ENCODE measurements around the gene SELL.
"Not testable (repeated sequence)": the region's sequence is repeated elsewhere in the genome, so short reads cannot be mapped to it uniquely, and the experiment has no call there.

Gene SELL

DNA sequence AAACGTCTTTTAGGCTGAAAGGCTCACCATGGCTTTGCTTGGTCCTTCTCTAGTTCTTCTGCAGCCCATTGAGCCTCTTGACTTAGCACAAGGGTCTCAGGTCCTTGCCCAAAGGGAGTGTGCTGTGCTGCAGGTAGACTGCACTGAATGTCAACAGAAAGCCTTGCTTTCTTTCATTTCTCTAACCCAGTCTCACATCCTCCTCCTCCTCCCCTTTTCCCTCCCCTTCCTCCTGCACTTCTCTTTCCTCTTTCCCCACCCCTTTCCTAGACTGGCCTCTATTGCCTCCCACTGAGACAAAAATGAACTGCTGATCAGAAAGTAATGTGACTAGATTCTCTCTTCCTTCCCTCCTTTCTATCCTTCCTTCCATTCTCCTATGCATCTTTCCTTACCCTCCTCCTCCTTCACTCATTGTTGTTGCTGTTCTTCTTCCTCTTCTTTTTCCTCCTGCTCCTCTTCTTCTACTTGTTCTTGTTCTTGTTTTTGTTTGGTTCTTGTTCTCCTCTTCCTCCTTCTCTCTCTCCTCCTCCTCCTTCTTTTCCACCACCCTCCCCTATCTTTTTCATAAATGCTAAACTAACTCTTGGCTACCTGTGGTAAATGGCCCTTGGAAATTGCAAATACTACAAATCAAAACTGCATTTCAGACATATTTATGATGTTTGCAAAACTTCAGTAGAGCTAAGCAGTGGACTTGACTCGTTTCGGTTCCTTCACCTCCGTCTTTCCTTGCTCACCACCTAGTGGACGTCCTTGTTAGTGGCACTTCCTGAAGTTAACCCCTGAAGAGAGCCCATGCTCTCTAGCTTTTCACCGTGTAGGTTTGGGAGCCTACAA is at the start of gene SELL:
Gene SELL (minus strand): TSS at position 152 of the 840 bp plus-strand sequence. CDS start 122 bp downstream, at position 30.
- FAIRE-seq = peak; percentile 94

DNA sequence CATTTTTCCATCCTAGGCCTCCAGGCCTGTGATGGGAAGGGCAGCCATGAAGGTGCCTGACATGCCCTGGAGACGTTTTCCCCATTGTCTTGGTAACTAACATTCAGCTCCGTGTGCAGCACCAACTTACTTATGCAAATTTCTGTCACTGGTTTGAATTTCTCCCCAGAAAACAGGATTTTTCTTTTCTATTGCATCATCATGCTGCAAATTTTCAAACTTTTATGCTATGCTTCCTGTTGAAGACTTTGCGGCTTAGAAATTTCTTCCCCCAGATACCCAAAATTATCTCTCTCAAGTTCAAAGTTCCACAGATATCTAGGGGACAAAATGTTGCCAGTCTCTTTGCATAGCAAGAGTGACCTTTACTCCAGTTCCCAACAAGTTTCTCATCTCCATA is 47.6 kb upstream of the SELL start:
- FAIRE-seq = no peak

DNA sequence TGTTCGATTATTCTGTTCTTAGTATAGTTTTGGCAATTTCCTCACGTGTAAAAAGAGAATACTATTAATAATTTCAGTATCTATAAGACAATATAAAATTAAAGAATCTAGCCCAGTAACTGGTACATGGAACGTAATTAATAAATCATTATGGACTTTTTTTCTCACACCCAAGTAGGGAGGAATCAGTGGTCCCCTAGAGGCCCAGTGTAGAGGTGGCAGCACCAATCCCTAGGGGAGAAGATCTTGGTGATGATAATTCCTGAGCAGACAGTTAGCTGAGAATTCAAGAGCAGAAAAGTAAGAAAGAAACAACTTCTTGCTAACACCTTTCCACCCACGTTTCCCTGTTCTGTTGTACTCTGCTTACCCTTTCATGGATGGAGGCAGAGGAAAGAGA is 42.1 kb upstream of the SELL start:
- no peak for FAIRE-seq

DNA sequence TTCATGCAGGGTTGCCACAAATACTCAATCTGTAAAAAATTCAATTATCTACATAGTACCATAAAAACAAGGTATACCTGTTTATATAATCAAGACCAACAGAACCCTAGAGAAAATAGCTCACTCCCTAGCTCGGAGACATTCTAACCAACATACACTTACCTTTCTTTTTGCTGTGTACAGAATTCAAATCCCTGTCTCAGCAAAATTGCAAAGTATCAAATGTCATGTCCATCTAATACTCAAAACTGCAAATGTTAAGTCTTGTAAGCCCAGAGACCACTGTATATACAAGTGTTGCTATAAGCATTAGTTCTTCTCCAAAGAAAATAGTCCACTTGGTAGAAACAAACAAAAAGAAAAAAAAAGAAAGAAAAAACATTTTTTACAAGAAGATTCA is 38.6 kb upstream of the SELL start:
- FAIRE-seq = no peak

DNA sequence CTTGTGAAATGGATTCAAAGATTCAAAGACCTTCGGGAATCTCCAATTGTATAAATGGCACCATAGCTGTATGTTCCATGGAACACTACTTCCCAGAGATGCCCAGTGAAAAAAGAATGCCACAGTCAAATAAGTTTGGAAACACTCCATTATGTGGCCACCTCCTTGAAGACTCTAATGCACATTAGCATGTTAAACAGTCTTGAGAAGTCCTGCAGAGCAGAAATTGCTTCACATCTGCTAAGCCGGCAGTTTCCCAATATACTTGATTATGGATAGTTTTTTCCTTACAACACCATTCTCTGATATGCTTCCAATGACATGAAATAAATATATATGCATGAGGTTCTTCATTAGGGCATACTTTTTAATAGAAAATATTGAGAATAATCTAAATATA is 35.1 kb upstream of the SELL start:
- FAIRE-seq = no peak

DNA sequence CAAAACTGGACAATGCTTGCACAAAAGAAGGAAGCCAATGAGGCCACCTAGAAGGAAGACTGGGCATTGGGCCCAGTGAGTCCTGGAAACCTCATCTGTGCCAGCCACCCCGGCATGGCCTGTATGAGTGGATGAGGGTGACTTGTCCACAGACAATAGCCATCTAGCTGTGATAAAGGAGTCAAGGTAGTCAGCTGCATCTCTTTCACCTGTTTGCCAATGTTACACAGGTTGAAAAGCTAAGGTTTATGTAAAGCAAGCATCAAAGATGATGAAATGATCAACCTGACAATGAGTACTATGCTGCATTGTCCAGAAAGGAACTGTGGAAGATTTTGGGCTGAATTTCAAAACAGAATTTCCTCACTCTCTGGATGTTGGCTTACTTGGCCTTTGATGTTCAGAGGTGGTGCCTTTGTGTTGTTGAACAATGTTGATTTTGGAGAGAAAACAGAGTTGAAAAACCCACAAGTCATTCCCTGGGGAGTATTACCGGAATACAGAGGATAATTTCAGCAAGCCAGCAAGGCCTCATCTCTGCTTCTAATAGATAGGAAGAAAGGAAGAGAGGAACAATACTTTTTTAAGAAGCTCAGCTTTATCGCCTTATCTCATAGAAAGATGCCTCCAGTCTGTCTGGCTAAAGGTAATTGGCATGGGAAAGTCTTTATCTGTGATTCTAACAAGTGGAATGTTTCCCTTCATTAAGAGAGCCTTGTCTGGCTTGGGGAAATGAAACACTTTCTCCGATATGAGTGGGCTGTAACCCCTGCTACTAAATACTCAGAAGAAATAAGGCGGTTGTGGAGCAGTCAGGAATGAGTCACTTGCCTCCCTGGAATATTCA is 33.8 kb upstream of the SELL start:
- no peak for FAIRE-seq

DNA sequence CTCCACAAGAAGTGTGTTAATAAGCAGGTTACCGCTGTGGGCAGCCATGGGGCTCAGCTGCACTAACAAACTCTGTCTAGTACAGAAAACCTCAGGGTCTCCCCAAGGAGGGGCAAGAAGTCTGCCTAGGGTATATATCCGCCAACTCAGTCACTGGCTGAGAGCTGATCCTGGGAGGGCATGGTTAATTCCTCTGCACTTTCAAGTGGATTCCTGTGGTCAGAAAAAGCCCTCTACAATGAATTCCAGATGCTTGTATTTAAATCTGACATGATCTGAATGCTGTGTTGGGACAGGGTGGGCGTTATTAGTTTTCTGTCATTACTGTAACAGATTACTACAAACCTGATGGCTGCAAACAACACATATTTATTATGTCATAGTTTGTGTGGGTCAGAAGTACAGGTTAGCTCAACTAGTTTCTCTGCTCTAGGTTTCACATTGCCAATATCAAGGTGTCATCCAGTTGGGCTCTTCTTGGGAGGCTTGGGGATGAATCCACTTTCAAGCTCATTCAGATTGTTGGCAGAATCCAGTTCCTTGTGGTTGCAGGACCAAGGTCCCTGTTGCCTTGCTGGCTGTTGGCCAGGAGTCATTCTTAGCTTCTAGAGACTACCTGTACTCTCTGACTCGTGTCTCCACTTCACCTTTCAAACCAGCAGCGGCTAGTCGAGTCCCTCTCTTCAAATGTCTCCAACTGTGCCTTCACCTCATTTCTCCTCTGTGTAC is 30.4 kb upstream of the SELL start:
- FAIRE-seq = no peak

DNA sequence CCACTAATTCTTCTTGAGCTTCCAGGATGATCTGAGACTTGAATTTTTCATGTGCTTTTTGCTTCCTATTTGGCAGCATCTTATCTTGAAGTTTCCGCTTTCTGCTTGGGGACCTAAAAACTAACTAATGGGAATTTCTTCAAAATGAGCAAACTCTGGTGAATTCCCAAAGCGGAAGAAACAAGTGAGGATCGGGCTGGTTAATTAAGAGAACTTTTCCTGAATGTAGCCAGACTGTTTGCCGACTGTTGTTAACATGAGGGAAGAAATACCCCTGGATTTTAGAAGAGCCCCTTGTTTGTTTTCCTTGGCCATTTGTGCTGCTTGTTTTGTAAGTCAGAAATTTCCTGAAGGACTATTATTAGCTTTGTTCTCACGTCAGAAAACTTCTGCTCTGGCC is 28.6 kb upstream of the SELL start:
- FAIRE-seq = no peak

DNA sequence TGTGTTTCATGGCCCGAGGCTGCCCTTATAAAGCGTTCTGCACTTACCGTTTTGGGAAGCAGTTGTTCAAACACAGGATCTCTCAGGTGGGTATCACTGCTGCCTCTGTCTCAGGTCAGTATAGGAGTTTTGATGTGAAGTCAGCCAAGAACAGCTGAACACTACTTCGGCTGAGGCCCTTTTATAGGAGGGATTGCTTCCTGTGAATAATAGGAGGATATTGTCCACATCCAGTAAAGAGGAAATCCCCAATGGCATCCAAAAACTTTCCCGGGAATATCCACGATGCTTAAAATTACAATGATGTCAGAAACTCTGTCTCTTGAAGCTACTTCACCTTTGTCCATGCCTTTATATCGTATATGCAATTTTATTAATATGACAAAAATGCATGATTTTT is 22.5 kb upstream of the SELL start, which contains the start of gene SELE:
Gene SELE (minus strand): TSS at position 156 of the 400 bp plus-strand sequence. CDS start 467 bp downstream, outside the sequence.
- FAIRE-seq = no peak

DNA sequence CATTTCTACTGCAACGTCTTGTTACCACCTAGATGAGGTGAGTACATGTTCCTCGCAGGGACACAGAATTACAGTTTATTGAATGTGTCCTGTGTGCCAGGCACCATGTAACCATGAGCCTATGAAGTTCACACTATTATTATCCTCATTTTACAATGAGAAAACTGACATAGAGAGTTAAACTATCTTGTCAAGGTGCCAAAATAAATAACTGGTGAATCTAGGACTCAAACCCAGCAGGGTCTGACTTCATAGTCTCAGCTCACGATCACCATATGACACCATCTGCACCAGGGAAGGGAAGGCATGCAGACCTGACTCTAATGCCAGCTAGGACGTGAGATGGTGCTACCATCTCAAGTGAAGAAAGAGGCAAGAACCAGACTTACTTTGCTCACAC is 20.0 kb upstream of the SELL start:
- FAIRE-seq = no peak

DNA sequence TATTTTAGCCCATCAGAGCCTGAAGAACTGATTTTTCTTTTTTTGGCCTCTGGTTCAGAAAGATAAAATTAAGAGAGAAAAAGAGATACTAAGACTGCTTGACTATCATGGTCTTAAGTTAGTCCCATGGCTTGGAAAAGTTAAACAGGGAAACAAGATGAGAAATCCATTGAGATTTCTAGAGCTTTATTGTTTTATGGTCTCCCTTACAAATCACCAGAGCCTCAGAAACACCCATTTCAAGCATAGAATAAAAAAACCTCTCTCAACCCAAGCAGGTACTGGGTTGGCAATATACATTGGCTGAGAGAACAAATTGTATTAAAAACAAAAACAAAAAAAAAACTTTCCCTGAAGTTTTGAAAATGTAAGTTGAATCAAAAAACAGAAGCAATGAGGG is 18.6 kb upstream of the SELL start:
- FAIRE-seq = no peak

DNA sequence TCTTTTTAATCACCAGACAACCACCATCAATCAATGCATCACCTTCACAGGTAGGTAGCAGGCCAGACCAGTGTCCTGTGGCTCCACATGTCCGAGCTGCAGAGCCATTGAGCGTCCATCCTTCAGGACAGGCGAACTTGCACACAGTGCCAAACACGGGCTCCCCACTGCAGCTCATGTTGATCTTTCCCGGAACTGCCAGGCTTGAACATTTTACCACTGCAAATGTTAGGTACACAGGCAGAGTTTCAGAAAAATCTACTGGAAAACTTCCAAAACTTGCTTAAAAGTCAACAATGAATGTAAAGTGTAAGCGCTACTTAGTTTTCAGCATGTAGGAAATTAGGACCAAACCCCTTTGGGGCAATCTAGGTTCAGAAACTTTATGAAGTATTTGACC is 15.9 kb upstream of the SELL start:
- no peak for FAIRE-seq

DNA sequence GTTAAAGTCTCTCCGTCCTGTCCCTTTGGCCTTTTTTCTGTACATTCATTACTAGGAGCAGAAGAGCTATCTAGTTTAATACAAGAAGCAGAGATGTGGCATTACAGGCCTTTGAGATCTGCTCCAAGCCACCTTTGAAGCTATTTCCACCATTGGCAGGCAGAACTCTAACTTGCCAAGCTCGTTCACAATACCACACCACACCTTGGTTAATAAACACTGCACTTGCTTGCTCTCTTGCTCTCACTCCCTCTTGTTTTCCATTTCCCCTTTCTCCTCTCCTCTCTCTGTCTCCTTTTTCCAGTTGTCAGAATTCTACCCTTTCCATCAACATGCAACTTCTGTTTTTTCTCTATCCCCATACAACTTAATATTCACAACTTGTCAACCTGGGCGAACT is 15.4 kb upstream of the SELL start:
- no peak for FAIRE-seq

DNA sequence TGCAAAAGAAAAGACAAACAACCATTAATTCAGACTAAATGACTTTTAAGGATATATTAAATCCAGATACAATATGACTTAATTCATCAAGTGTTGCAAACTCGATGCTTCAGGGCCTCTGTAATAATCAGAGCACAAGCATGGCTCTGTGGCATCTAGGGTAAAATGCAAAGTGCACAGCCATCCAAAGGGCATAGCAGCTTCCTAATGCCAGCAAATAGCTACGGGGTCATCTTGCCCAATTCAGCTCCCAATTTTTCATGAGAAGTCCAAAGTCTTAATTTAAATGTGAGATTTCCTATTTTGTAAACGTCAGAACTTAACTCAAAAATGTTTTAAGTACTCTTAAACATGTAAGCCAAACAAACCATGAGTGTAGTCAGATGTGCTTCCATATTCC is 14.5 kb upstream of the SELL start:
- FAIRE-seq = no peak

DNA sequence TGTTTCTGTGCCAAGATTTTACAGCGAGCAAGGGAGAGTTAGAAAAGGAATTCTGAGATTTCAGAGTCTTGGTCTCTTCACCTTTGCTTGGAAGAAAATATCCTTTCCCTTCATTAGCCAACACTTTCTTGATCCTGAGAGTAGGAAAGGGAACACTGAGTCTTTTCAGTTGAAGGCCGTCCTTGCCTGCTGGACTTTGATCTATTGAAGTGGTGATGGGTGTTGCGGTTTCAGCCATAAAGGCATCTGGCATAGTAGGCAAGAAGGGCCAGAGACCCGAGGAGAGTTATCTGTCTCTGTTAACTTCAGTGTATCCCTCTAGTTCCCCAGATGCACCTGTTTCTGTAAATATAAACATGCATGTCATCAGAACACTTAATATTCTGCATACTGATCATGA is 12.7 kb upstream of the SELL start:
- FAIRE-seq = no peak

DNA sequence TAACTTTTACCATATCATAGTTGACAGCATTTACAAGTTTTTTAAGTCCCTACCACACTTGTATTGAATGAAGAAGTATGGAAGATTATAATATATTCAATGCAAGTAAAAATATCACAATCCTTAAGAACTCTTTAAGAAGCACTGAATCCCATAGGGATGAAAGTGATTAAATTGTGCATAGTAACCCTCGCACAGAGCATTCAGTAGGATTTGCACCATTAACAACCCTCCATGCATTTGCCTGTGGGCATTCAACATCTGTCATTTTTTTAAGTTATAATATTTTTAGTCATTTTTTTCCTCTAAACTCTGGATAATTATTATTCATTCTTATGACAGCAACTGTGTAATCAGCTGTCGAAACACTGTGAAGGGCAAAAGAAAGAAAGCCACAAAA is 12.3 kb upstream of the SELL start:
- no peak for FAIRE-seq

DNA sequence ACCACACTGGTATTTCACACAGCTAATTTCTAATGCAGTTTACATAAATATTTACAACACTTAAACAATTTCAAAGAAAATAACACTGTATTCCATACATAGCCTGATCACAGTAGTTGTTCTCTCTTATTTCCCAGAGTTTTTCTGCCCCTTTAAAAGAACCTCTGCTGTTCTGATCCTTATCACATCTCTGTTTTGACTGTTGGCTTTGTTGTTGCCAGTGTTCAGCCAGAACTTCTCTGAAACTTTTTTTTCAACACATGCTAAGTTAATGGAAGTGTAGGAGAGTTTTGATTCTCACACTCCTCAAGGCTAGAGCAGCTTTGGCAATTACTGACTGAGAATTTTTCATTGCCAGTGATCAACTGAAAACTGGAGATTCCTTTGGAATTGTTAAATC is 11.4 kb upstream of the SELL start:
- FAIRE-seq = no peak

DNA sequence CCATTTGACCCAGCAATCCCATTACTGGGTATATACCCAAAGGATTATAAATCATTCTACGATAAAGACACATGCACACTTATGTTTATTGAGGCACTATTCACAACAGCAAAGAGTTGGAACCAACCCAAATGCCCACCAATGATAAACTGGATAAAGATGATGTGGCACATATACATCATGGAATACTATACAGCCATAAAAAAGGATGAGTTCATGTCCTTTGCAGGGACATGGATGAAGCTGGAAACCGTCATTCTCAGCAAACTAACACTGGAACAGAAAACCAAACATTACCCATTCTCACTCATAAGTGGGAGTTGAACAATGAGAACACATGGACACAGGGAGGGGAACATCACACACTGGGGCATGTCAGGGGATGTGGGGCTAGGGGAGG is 3.7 kb upstream of the SELL start:
- not testable (repeated sequence) for FAIRE-seq

DNA sequence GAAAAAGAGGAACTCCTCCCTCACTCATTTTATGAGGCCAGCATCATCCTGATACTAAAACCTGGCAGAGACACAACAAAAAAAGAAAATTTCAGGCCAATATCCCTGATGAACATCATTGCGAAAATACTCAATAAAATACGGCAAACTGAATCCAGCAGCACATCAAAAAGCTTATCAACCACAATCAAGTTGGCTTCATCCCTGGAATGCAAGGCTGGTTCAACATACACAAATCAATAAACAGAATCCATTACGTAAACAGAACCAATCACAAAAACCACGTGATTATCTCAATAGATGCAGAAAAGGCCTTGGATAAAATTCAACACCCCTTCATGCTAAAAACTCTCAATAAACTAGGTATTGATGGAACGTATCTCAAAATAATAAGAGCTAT is 1.7 kb upstream of the SELL start:
- FAIRE-seq = not testable (repeated sequence)

DNA sequence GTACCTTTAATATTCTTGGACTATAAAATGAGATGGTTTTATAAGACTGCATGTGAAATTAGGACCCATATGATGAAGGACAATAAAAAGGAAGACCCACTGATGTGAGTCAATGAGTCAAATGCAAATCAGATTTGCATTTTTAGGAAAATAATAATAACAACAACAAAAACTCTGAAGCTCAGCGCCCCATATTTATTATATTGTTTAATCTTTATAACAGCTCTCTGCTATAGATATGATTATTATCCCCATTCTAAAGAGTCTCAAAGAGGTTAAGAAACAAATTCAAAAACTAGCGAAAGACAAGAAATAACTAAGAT is 850 bp upstream of the SELL start:
- FAIRE-seq = no peak

DNA sequence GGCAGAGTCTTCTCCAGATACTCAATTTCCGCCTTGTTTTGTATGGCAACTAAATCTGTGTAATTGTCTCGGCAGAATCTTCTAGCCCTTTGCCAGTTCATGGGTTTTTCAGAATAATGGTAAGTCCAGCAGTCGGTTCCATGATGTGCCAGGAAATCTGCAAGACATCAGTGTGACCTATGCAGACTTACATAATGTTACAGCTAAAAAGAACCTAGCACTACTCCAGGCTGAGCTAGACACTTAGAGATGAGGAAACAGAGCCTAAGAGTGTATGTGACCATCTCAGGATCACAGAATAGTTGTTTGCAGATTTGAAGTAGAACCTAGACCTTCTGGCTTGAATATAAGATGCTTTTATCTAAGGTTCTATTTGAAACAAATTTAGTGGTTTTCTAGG is 2.8 kb downstream of the SELL start:
- FAIRE-seq = no peak

DNA sequence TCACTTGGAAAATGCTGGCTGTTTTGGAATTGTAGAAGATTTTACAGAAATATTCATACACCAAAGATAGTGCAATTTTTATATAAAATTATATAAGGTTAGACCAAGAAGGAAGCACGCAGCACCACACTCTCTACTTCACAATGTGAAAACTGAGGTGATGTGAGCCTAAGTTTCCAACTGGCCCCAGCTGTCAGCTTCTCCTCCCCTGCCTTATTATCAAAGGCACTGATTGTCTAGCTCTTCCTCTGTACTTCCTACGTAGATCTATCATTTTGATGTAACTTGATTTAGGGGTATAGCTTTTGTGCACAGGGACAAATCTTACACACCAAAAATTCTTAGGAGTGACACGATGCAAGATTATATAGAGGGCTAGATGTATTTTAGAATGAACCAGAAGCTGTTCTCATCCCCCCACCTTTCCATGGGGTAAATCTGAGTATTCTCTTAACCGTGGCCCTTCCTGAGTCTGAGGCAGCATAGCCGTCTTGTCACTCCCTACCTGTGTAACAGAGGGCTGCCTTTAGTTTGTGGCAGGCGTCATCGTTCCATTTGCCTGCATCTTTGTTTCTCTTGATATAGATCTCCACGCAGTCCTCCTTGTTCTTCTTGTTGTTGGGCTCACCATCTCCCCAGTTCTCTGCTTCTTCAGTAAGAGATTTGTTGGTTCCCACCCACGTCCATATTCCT is 3.4 kb downstream of the SELL start:
- FAIRE-seq = no peak

DNA sequence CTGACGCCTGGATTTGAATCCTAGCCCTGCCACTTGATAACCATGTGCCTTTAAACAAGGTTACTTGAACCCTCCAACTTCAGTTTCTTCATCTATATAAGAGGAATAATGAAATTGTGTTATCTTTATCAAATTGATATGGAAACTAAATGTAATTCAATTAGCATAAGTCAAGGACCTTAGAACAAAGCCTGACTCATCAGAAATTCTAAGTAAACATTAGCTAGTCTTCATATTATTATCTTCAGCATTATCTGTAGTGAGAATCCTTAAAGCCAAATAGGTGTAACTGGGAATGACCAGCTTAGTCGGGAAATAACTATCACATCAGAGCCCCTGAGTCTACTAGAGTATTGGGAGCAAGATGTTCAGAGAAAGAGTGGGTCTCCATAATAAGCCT is 6.6 kb downstream of the SELL start:
- FAIRE-seq = no peak
